HepG2 (cell line): Measurements from ENCODE around the gene RAB33A. TPM values are rescaled to one million over a fixed set of nuclear protein-coding genes. Genes with fewer than 3 reads are reported as not detected.

ENCODE experiments used
- ATAC-seq: fragments of 200-7000 bp; cut with Tn5 transposase; 3 replicates; pipeline ENCODE4 v1.9.1; 2020; ENCODE audit warnings: mild to moderate bottlenecking, moderate library complexity
- BruUV-seq: library from RNA; stranded (reverse); fragments of 400-500 nt; replicated peaks from 2 replicates; lab custom pipeline; 2021; lab: Mats Ljungman, UMichigan
- CTCF ChIA-PET: fragments of 300-600 bp; formaldehyde crosslinking; extraction: SDS; loops from one replicate; lab custom pipeline; 2021; ENCODE audit warnings: low total read pairs, inconsistent platforms, low intra/inter-chr PET ratio; lab: Yijun Ruan, JAX
- POLR2A ChIA-PET: fragments of 350-600 bp; sonication (Branson Sonifier 250); formaldehyde crosslinking; loops from one replicate; lab custom pipeline; 2020; ENCODE audit warnings: antibody characterized with exemption, inconsistent platforms; lab: Yijun Ruan, JAX
- DNase-seq: peaks from one replicate; pipeline ENCODE4 v3.0.0-alpha.2; 2015; ENCODE audit warnings: low spot score
- FAIRE-seq: peaks from 3 replicates; lab custom pipeline; 2011; peaks lifted over from hg19 to GRCh38; lab: Jason Lieb, UNC
- H2AFZ ChIP-seq: one replicate; pipeline ENCODE4 v1.6.1; 2011; ENCODE audit warnings: low read length, inconsistent platforms
- H3K27ac ChIP-seq: fragments of 300-600 bp; 3 replicates; pipeline ENCODE4 v1.8.0; 2011; ENCODE audit warnings: mixed run types, mild to moderate bottlenecking, mixed read lengths, low read length, inconsistent platforms; ENCODE audit not compliant: insufficient read depth; ENCODE audit errors: extremely low read length
- H3K27me3 ChIP-seq, 2 experiments: fragments of 200-600 bp in 1 of 2; 2 replicates in 1 of 2; 3 replicates in 1 of 2; pipeline versions ENCODE4 v1.6.0 to v1.8.0; 2011; ENCODE audit warnings: low read length in 2 of 2, mild to moderate bottlenecking in 2 of 2, moderate library complexity in 2 of 2, inconsistent platforms in 1 of 2; ENCODE audit not compliant: insufficient read depth in 2 of 2, control insufficient read depth in 1 of 2
- H3K36me3 ChIP-seq, 2 experiments: fragments of 200-600 bp in 1 of 2; replicated peaks in 1 of 2; 2 replicates in 1 of 2; 3 replicates in 1 of 2; pipeline versions ENCODE4 v1.5.1 to v1.8.0; 2011; ENCODE audit warnings: low read length in 2 of 2, inconsistent platforms in 1 of 2; ENCODE audit not compliant: insufficient read depth in 2 of 2, control insufficient read depth in 1 of 2
- H3K4me1 ChIP-seq: 2 replicates; pipeline ENCODE4 v1.5.1; 2012; ENCODE audit warnings: low read length, inconsistent platforms; ENCODE audit not compliant: insufficient read depth
- H3K4me2 ChIP-seq: 2 replicates; pipeline ENCODE4 v1.6.0; 2011; ENCODE audit warnings: low read depth, low read length, inconsistent platforms
- H3K4me3 ChIP-seq, 3 experiments: fragments of 200-600 bp in 1 of 3; sonication (generic), shearing (Covaris generic) in 1 of 3; replicated peaks in 1 of 3; 2 replicates each; pipeline ENCODE4 v1.5.1; 2011 to 2016; ENCODE audit warnings: low read length in 3 of 3, inconsistent platforms in 2 of 3, low read depth in 2 of 3, mild to moderate bottlenecking in 2 of 3, control low read depth in 1 of 3, mixed read lengths in 1 of 3; ENCODE audit not compliant: insufficient read depth in 1 of 3
- H3K79me2 ChIP-seq: one replicate; pipeline ENCODE4 v1.6.1; 2011; ENCODE audit warnings: low read length, inconsistent platforms; ENCODE audit not compliant: insufficient read depth
- H3K9ac ChIP-seq: 2 replicates; pipeline ENCODE4 v1.6.0; 2011; ENCODE audit warnings: mild to moderate bottlenecking, low read depth, low read length, inconsistent platforms; ENCODE audit not compliant: insufficient read depth
- H3K9me3 ChIP-seq: 2 replicates; pipeline ENCODE4 v1.5.1; 2012; ENCODE audit warnings: mild to moderate bottlenecking, low read length
- H4K20me1 ChIP-seq: 2 replicates; pipeline ENCODE4 v1.6.0; 2011; ENCODE audit warnings: inconsistent platforms, mild to moderate bottlenecking, low read length, moderate library complexity; ENCODE audit not compliant: insufficient read depth
- BCL6 ChIP-seq: IDR thresholded peaks from 2 replicates; pipeline ENCODE4 v1.6.1; 2016; ENCODE audit warnings: missing genetic modification reagents, missing compliant biosample characterization
- BRCA1 ChIP-seq: sonication (generic); formaldehyde crosslinking; IDR thresholded peaks from 2 replicates; pipeline ENCODE4 v1.4.0; 2020; ENCODE audit warnings: missing genetic modification reagents
- CC2D1A ChIP-seq: sonication (generic); formaldehyde crosslinking; IDR thresholded peaks from 2 replicates; pipeline ENCODE4 v1.8.1; 2023; ENCODE audit warnings: mild to moderate bottlenecking, missing genetic modification reagents
- GABPB1 ChIP-seq: IDR thresholded peaks from 2 replicates; pipeline ENCODE4 v1.6.1; 2016; ENCODE audit warnings: mild to moderate bottlenecking, missing genetic modification reagents, moderate library complexity, missing compliant biosample characterization
- JUND ChIP-seq: sonication (generic); formaldehyde crosslinking; IDR thresholded peaks from 2 replicates; pipeline ENCODE4 v1.8.0; 2022; ENCODE audit warnings: mild to moderate bottlenecking, missing genetic modification reagents
- RCOR2 ChIP-seq: IDR thresholded peaks from 2 replicates; pipeline ENCODE4 v1.6.1; 2016; ENCODE audit warnings: missing biosample characterization, missing genetic modification reagents
- REPIN1 ChIP-seq: sonication (generic); formaldehyde crosslinking; IDR thresholded peaks from 2 replicates; pipeline ENCODE4 v1.8.0; 2022; ENCODE audit warnings: missing genetic modification reagents, low read depth, mild to moderate bottlenecking, borderline replicate concordance
- RXRB ChIP-seq: IDR thresholded peaks from 2 replicates; pipeline ENCODE4 v1.6.1; 2016; ENCODE audit warnings: borderline replicate concordance, missing genetic modification reagents, missing compliant biosample characterization
- SP1 ChIP-seq, 2 experiments: fragments of 450-650 bp in 1 of 2; sonication (generic) in 1 of 2; formaldehyde crosslinking in 1 of 2; IDR thresholded peaks; 2 replicates each; pipeline versions ENCODE4 v1.4.0 to v1.6.1; 2016 to 2020; ENCODE audit warnings: missing genetic modification reagents in 1 of 2
- ZBTB1 ChIP-seq: sonication (generic); formaldehyde crosslinking; IDR thresholded peaks from 2 replicates; pipeline ENCODE4 v1.4.0; 2020; ENCODE audit warnings: missing genetic modification reagents, borderline replicate concordance
- ZNF331 ChIP-seq: sonication (generic); formaldehyde crosslinking; IDR thresholded peaks from 2 replicates; pipeline ENCODE4 v1.4.0; 2020; ENCODE audit warnings: missing genetic modification reagents
- ZNF557 ChIP-seq: sonication (generic); formaldehyde crosslinking; IDR thresholded peaks from 2 replicates; pipeline ENCODE4 v1.4.0; 2020; ENCODE audit warnings: missing genetic modification reagents
- ZNF879 ChIP-seq: sonication (generic); formaldehyde crosslinking; IDR thresholded peaks from 2 replicates; pipeline ENCODE4 v1.8.1; 2023; ENCODE audit warnings: missing genetic modification reagents
- WGBS: methylation state at CpG from one replicate; pipeline ENCODE4 v1.1.6; 2017; ENCODE audit warnings: low lambda C conversion rate; 5-methylcytosine and 5-hydroxymethylcytosine counted together
- in situ Hi-C: cut with HindIII; loops from 2 replicates; pipeline ENCODE4 v1.10.0; 2017; ENCODE audit warnings: low pct_unique_long_range_greater_than_20kb; ENCODE audit not compliant: extremely low pct_ligation_motif_present
- intact Hi-C: fragments of 100-400 bp; cut with micrococcal nuclease; formaldehyde crosslinking; loops from one replicate; pipeline ENCODE4 v1.10.0; 2022; ENCODE audit not compliant: unreplicated experiment
- polyA plus RNA-seq, 8 experiments: library from polyadenylated mRNA; depleted of rRNA in 3 of 8; stranded (reverse) in 7 of 8; unstranded in 1 of 8; fragments of >200 nt; fragmentation: Illumina TruSeq in 4 of 8; extraction: Trizol in 4 of 8; gene quantifications; 2 replicates each; pipeline versions ENCODE4 v1.2.1 to v1.2.3, GENCODE V29; 2011 to 2016; ENCODE audit warnings: low read depth in 4 of 8, missing spikeins in 1 of 8, mixed read lengths in 1 of 8; ENCODE audit not compliant: insufficient read depth in 1 of 8
- total RNA-seq, 5 experiments: library from RNA; depleted of rRNA; stranded (reverse); fragments of >200 nt; fragmentation: Illumina TruSeq; extraction: Trizol; gene quantifications; 2 replicates each; pipeline ENCODE4 v1.2.3, GENCODE V29; 2016; ENCODE audit warnings: low read depth in 1 of 5
- TF ChIP-seq, protein P1 (sequence below): sonication (generic); formaldehyde crosslinking; IDR thresholded peaks from 2 replicates; pipeline ENCODE4 v1.8.0; 2022; ENCODE audit warnings: missing genetic modification reagents, mild to moderate bottlenecking, moderate library complexity, borderline replicate concordance
- TF ChIP-seq, protein P2 (sequence below): sonication (generic); formaldehyde crosslinking; IDR thresholded peaks from 2 replicates; pipeline ENCODE4 v1.5.0; 2020; ENCODE audit warnings: missing genetic modification reagents
- TF ChIP-seq, protein P3 (sequence below): IDR thresholded peaks from 2 replicates; pipeline ENCODE4 v1.6.1; 2012; ENCODE audit warnings: low read depth, low read length, improper control_type of control experiment

The RAB33A gene
- total and polyA plus RNA-seq, 2 of the 13 experiments (the other 11 are each of a cell fraction or from before 2014, with no cell fraction given), result 0.26 TPM; not detected in 1

- TF ChIP-seq RCOR2 (no peak), GABPB1 (no peak), CC2D1A (no peak), ZNF879 (CRISPR knock-in tag) (no peak), ZBTB1 (CRISPR knock-in tag) (no peak), BCL6 (CRISPR knock-in tag) (no peak), ZNF331 (no peak), RXRB (CRISPR knock-in tag) (no peak), JUND (CRISPR knock-in tag) (no peak), REPIN1 (CRISPR knock-in tag) (no peak), SP1 (IDR thresholded peaks at IDR 0.05) (no peak), SP1 (CRISPR knock-in tag; IDR thresholded peaks at IDR 0.05) (no peak), ZNF557 (CRISPR knock-in tag) (no peak), BRCA1 (no peak)
- TF ChIP-seq, protein P1, sequence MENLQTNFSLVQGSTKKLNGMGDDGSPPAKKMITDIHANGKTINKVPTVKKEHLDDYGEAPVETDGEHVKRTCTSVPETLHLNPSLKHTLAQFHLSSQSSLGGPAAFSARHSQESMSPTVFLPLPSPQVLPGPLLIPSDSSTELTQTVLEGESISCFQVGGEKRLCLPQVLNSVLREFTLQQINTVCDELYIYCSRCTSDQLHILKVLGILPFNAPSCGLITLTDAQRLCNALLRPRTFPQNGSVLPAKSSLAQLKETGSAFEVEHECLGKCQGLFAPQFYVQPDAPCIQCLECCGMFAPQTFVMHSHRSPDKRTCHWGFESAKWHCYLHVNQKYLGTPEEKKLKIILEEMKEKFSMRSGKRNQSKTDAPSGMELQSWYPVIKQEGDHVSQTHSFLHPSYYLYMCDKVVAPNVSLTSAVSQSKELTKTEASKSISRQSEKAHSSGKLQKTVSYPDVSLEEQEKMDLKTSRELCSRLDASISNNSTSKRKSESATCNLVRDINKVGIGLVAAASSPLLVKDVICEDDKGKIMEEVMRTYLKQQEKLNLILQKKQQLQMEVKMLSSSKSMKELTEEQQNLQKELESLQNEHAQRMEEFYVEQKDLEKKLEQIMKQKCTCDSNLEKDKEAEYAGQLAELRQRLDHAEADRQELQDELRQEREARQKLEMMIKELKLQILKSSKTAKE (CRISPR knock-in tag), result no peak
- TF ChIP-seq, protein P2, sequence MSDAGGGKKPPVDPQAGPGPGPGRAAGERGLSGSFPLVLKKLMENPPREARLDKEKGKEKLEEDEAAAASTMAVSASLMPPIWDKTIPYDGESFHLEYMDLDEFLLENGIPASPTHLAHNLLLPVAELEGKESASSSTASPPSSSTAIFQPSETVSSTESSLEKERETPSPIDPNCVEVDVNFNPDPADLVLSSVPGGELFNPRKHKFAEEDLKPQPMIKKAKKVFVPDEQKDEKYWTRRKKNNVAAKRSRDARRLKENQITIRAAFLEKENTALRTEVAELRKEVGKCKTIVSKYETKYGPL (CRISPR knock-in tag), result no peak
- TF ChIP-seq, protein P3, sequence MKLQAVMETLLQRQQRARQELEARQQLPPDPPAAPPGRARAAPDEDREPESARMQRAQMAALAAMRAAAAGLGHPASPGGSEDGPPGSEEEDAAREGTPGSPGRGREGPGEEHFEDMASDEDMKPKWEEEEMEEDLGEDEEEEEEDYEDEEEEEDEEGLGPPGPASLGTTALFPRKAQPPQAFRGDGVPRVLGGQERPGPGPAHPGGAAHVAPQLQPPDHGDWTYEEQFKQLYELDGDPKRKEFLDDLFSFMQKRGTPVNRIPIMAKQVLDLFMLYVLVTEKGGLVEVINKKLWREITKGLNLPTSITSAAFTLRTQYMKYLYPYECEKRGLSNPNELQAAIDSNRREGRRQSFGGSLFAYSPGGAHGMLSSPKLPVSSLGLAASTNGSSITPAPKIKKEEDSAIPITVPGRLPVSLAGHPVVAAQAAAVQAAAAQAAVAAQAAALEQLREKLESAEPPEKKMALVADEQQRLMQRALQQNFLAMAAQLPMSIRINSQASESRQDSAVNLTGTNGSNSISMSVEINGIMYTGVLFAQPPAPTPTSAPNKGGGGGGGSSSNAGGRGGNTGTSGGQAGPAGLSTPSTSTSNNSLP, result no peak
- H3K4me2 ChIP-seq, result no peak overlapping the region
- no peak for FAIRE-seq
- H3K79me2 ChIP-seq, result no peaks in the 10 kb centered on the region
- BruUV-seq, result no TSS peak
- H2AFZ ChIP-seq, result no peak overlapping the region
- H3K9me3 ChIP-seq, result no peaks in the 10 kb centered on the region
- H3K4me3 ChIP-seq, result no peak overlapping the region
- no peaks in the 10 kb centered on the region for H4K20me1 ChIP-seq
- H3K4me1 ChIP-seq, result peaks cover under 1% of the 10 kb centered on the region
- ATAC-seq, result no peak
- in situ Hi-C loops, result no loop called here
- intact Hi-C loops, result no loop called here
- no peaks in the 10 kb centered on the region for H3K27me3 ChIP-seq
- H3K9ac ChIP-seq, result no peak overlapping the region
- no peak for DNase-seq
- 95% methylated on average over 8 of the region's 13 CpGs for WGBS
- CTCF ChIA-PET, result no interaction called here
- H3K27ac ChIP-seq, result no peak overlapping the region
- POLR2A ChIA-PET, result no interaction called here
- H3K36me3 ChIP-seq, result peaks cover 0 to 3% of the 10 kb centered on the region in 2 experiments; a peak in 1 of 5 replicates
Observed at GRCh38 chrX:130125091-130125874, 46.5 kb upstream of the RAB33A start.
